DLD1 (cell line): ENCODE measurements around the gene C3AR1.
"Not testable (repeated sequence)": the region's sequence is repeated elsewhere in the genome, so short reads cannot be mapped to it uniquely, and the experiment has no call there.

Experiments
- in situ Hi-C: cut with HindIII; loops from 2 replicates; pipeline ENCODE4 v1.10.0; 2017; ENCODE audit warnings: low sequenced_read_pairs

Gene C3AR1

GRCh38 chr12:8031017-8031416 is 35.1 kb downstream of the C3AR1 start:
- in situ Hi-C loops, result not testable (repeated sequence)

GRCh38 chr12:8030189-8030588 is 36.0 kb downstream of the C3AR1 start:
- in situ Hi-C loops, result no loop called here

- in situ Hi-C loops, result no loop called here
Measured at GRCh38 chr12:8028267-8028666, 37.9 kb downstream of the C3AR1 start.

- in situ Hi-C loops, result no loop called here
Measured at GRCh38 chr12:8027856-8028255, 38.3 kb downstream of the C3AR1 start.

GRCh38 chr12:8026291-8026900 is 39.8 kb downstream of the C3AR1 start:
- in situ Hi-C loops, result no loop called here

- in situ Hi-C loops, result no loop called here
Measured at GRCh38 chr12:8018666-8019581, 47.2 kb downstream of the C3AR1 start.

- in situ Hi-C loops, result not testable (repeated sequence)
Measured at GRCh38 chr12:8018213-8018612, 47.9 kb downstream of the C3AR1 start.

- in situ Hi-C loops, result no loop called here
Measured at GRCh38 chr12:8014836-8015235, 51.3 kb downstream of the C3AR1 start.

GRCh38 chr12:8012651-8013309 is 53.4 kb downstream of the C3AR1 start:
- in situ Hi-C loops, result no loop called here

GRCh38 chr12:8011331-8011730 is 54.8 kb downstream of the C3AR1 start:
- in situ Hi-C loops, result no loop called here
